PFSK-1 (cell line): ENCODE results near the gene CUX1.

Experiments used
- FOXP2 ChIP-seq: optimal IDR thresholded peaks from 2 replicates; pipeline ENCODE3; 2011; ENCODE audit warnings: borderline replicate concordance, control low read depth, inconsistent platforms; ENCODE audit not compliant: insufficient read depth; ENCODE audit errors: extremely low read length, extremely low read depth
- POLR2AphosphoS5 ChIP-seq: IDR thresholded peaks from 2 replicates; pipeline ENCODE4 v1.6.1; 2012; ENCODE audit warnings: low read depth, mild to moderate bottlenecking, control low read depth, low read length, moderate library complexity
- SIN3A ChIP-seq: IDR thresholded peaks from 2 replicates; pipeline ENCODE4 v1.6.1; 2012; ENCODE audit warnings: mild to moderate bottlenecking, low read length, moderate library complexity, borderline replicate concordance; ENCODE audit not compliant: insufficient read depth
- TAF1 ChIP-seq: IDR thresholded peaks from 2 replicates; pipeline ENCODE4 v1.6.1; 2012; ENCODE audit warnings: low read length, control low read depth, borderline replicate concordance; ENCODE audit not compliant: insufficient read depth
- TF ChIP-seq, protein P1 (sequence below), 2 experiments: IDR thresholded peaks; 2 replicates each; pipeline versions ENCODE4 v1.6.1 to v1.8.0; 2011 to 2012; ENCODE audit warnings: low read depth in 2 of 2, low read length in 2 of 2, control low read depth in 1 of 2, inconsistent platforms in 1 of 2, mild to moderate bottlenecking in 1 of 2, moderate library complexity in 1 of 2; ENCODE audit not compliant: insufficient read depth in 1 of 2

GRCh38 chr7:102254521-102254920 lies 437.1 kb downstream of the CUX1 start:
- TF ChIP-seq POLR2AphosphoS5 (no peak), SIN3A (no peak), TAF1 (no peak), FOXP2 (no peak)
- TF ChIP-seq, protein P1, sequence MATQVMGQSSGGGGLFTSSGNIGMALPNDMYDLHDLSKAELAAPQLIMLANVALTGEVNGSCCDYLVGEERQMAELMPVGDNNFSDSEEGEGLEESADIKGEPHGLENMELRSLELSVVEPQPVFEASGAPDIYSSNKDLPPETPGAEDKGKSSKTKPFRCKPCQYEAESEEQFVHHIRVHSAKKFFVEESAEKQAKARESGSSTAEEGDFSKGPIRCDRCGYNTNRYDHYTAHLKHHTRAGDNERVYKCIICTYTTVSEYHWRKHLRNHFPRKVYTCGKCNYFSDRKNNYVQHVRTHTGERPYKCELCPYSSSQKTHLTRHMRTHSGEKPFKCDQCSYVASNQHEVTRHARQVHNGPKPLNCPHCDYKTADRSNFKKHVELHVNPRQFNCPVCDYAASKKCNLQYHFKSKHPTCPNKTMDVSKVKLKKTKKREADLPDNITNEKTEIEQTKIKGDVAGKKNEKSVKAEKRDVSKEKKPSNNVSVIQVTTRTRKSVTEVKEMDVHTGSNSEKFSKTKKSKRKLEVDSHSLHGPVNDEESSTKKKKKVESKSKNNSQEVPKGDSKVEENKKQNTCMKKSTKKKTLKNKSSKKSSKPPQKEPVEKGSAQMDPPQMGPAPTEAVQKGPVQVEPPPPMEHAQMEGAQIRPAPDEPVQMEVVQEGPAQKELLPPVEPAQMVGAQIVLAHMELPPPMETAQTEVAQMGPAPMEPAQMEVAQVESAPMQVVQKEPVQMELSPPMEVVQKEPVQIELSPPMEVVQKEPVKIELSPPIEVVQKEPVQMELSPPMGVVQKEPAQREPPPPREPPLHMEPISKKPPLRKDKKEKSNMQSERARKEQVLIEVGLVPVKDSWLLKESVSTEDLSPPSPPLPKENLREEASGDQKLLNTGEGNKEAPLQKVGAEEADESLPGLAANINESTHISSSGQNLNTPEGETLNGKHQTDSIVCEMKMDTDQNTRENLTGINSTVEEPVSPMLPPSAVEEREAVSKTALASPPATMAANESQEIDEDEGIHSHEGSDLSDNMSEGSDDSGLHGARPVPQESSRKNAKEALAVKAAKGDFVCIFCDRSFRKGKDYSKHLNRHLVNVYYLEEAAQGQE (IDR thresholded peaks at IDR 0.05; ENCODE audit: insufficient read depth in 1 of 2, low read depth in 2 of 2, low read length in 2 of 2), result no peak
